GM23338 (cell line): ENCODE measurements around the gene RPGRIP1L. TPM values are rescaled to one million over a fixed set of nuclear protein-coding genes. Genes with fewer than 3 reads are reported as not detected.

Experiments
- ATAC-seq: fragments of 200-7000 bp; cut with Tn5 transposase; 3 replicates; pipeline ENCODE4 v1.9.1; 2020
- DNase-seq: peaks from one replicate; pipeline ENCODE4 v3.0.0-alpha.2; 2015; ENCODE audit warnings: low spot score
- H2AFZ ChIP-seq: fragments of 200-600 bp; sonication (generic); 2 replicates; pipeline ENCODE4 v1.8.0; 2016; ENCODE audit warnings: antibody characterized with exemption, mild to moderate bottlenecking, moderate library complexity
- H3F3A ChIP-seq: fragments of 200-600 bp; sonication (generic); replicated peaks from 2 replicates; pipeline ENCODE4 v1.8.0; 2017; ENCODE audit warnings: antibody characterized with exemption, mixed run types, low read depth
- H3K27ac ChIP-seq: fragments of 200-600 bp; sonication (generic); 2 replicates; pipeline ENCODE4 v1.6.1; 2016; ENCODE audit warnings: low read depth
- H3K27me3 ChIP-seq: fragments of 200-600 bp; sonication (generic); 2 replicates; pipeline ENCODE4 v1.8.0; 2016; ENCODE audit warnings: mild to moderate bottlenecking, mixed run types, moderate library complexity; ENCODE audit not compliant: insufficient read depth
- H3K36me3 ChIP-seq: fragments of 200-600 bp; sonication (generic); 2 replicates; pipeline ENCODE4 v1.8.0; 2016; ENCODE audit warnings: mild to moderate bottlenecking; ENCODE audit not compliant: insufficient read depth
- H3K4me1 ChIP-seq: fragments of 200-600 bp; sonication (generic); 2 replicates; pipeline ENCODE4 v1.8.0; 2016; ENCODE audit warnings: mild to moderate bottlenecking, moderate library complexity; ENCODE audit not compliant: insufficient read depth
- H3K4me2 ChIP-seq: fragments of 200-600 bp; sonication (generic); 2 replicates; pipeline ENCODE4 v1.7.1; 2017; ENCODE audit warnings: mixed run types
- H3K4me3 ChIP-seq: fragments of 200-600 bp; sonication (generic); 2 replicates; pipeline ENCODE4 v1.6.1; 2016; ENCODE audit warnings: mixed run types
- H3K79me2 ChIP-seq: fragments of 200-600 bp; sonication (generic); replicated peaks from 2 replicates; pipeline ENCODE4 v1.8.0; 2017; ENCODE audit warnings: mild to moderate bottlenecking; ENCODE audit not compliant: insufficient read depth
- H3K9me2 ChIP-seq: fragments of 200-600 bp; sonication (generic); 2 replicates; pipeline ENCODE4 v1.8.0; 2017; ENCODE audit not compliant: insufficient read depth
- H4K20me1 ChIP-seq: fragments of 200-600 bp; sonication (generic); replicated peaks from 2 replicates; pipeline ENCODE4 v1.8.0; 2017; ENCODE audit warnings: mild to moderate bottlenecking; ENCODE audit not compliant: insufficient read depth
- H3K27ac Mint-ChIP-seq: 2 replicates; pipeline ENCODE4 v1.8.0; 2020; ENCODE audit warnings: inconsistent platforms, mild to moderate bottlenecking, moderate library complexity, mixed read lengths
- H3K27me3 Mint-ChIP-seq: 3 replicates; pipeline ENCODE4 v1.8.0; 2022; ENCODE audit warnings: low read depth, mild to moderate bottlenecking, moderate library complexity, mixed read lengths, inconsistent platforms; ENCODE audit not compliant: insufficient read depth, poor library complexity
- H3K36me3 Mint-ChIP-seq: 3 replicates; pipeline ENCODE4 v1.8.0; 2021; ENCODE audit warnings: low read depth, mild to moderate bottlenecking, inconsistent platforms, moderate library complexity, mixed read lengths
- H3K4me1 Mint-ChIP-seq: 3 replicates; pipeline ENCODE4 v1.8.0; 2020; ENCODE audit warnings: mild to moderate bottlenecking, inconsistent platforms, mixed read lengths
- H3K4me3 Mint-ChIP-seq: 3 replicates; pipeline ENCODE4 v1.8.0; 2021; ENCODE audit warnings: moderate library complexity, mild to moderate bottlenecking, inconsistent platforms, mixed read lengths
- H3K9me3 Mint-ChIP-seq: 3 replicates; pipeline ENCODE4 v1.8.0; 2020; ENCODE audit warnings: moderate library complexity, mild to moderate bottlenecking, inconsistent platforms, mixed read lengths
- CREB1 ChIP-seq: fragments of 250-450 bp; sonication (Bioruptor Pico); IDR thresholded peaks from 2 replicates; pipeline ENCODE4 v1.5.0; 2020; ENCODE audit warnings: low read depth, mild to moderate bottlenecking, moderate library complexity
- CTCF ChIP-seq, 2 experiments: fragments of 200-600 bp in 1 of 2; sonication (generic) in 1 of 2; conservative IDR thresholded peaks; 2 replicates each; pipeline versions ENCODE4 v1.5.1 to v1.6.1; 2016 to 2017; ENCODE audit warnings: antibody characterized with exemption in 2 of 2, low read depth in 2 of 2, mild to moderate bottlenecking in 2 of 2, moderate library complexity in 1 of 2
- ETS1 ChIP-seq: IDR thresholded peaks from 2 replicates; pipeline ENCODE4 v1.6.1; 2016; ENCODE audit warnings: antibody characterized with exemption
- EZH2 ChIP-seq: fragments of 200-600 bp; sonication (generic); IDR thresholded peaks from one replicate; pipeline ENCODE4 v1.8.0; 2017; ENCODE audit warnings: antibody characterized with exemption, mild to moderate bottlenecking, low read depth; ENCODE audit not compliant: unreplicated experiment
- EZH2phosphoT487 ChIP-seq: fragments of 200-600 bp; sonication (generic); IDR thresholded peaks from one replicate; pipeline ENCODE4 v1.8.1; 2018; ENCODE audit warnings: antibody characterized with exemption; ENCODE audit not compliant: unreplicated experiment
- JUNB ChIP-seq: IDR thresholded peaks from one replicate; pipeline ENCODE4 v1.6.1; 2016; ENCODE audit warnings: antibody characterized with exemption; ENCODE audit not compliant: unreplicated experiment
- NANOG ChIP-seq: IDR thresholded peaks from 2 replicates; pipeline ENCODE4 v1.6.1; 2016; ENCODE audit warnings: antibody characterized with exemption, borderline replicate concordance
- POLR2AphosphoS5 ChIP-seq: IDR thresholded peaks from 2 replicates; pipeline ENCODE4 v1.6.1; 2016; ENCODE audit warnings: antibody characterized with exemption, low read depth
- STAT1 ChIP-seq: IDR thresholded peaks from one replicate; pipeline ENCODE4 v1.6.1; 2016; ENCODE audit warnings: antibody characterized with exemption; ENCODE audit not compliant: unreplicated experiment
- ZNF114 ChIP-seq: fragments of 250-450 bp; sonication (Bioruptor Pico); IDR thresholded peaks from 2 replicates; pipeline ENCODE4 v1.5.0; 2020; ENCODE audit warnings: mild to moderate bottlenecking, moderate library complexity
- ZNF331 ChIP-seq: fragments of 250-450 bp; sonication (Bioruptor Pico); IDR thresholded peaks from 2 replicates; pipeline ENCODE4 v1.5.0; 2020; ENCODE audit warnings: low read depth, mild to moderate bottlenecking, moderate library complexity
- ZNF462 ChIP-seq: fragments of 250-450 bp; sonication (Bioruptor Pico); IDR thresholded peaks from 2 replicates; pipeline ENCODE4 v1.5.0; 2020; ENCODE audit warnings: mild to moderate bottlenecking, moderate library complexity
- polyA plus RNA-seq: library from polyadenylated mRNA; unstranded; fragments of >200 nt; fragmentation: Nextera tagmentation; extraction: Ambion mirVana; gene quantifications from 2 replicates; pipeline ENCODE4 v1.2.1, GENCODE V29; 2016
- total RNA-seq: library from RNA; depleted of rRNA; stranded (reverse); fragments of >200 nt; shearing (Covaris generic); gene quantifications from 2 replicates; pipeline ENCODE4 v1.2.3, GENCODE V29; 2014
- TF ChIP-seq, protein P1 (sequence below): IDR thresholded peaks from one replicate; pipeline ENCODE4 v1.6.1; 2018; ENCODE audit warnings: antibody characterized with exemption; ENCODE audit not compliant: unreplicated experiment

Gene RPGRIP1L
- total and polyA plus RNA-seq, 2 experiments from 2014 or later = 11.4 to 21.3 TPM

- no peaks in the 10 kb centered on the region for H3K9me2 ChIP-seq
Observed at GRCh38 chr16:53681354-53681753, 22.3 kb downstream of the RPGRIP1L start.

More at GRCh38 chr16:53681354-53681753, 22.3 kb downstream of the RPGRIP1L start:
- H2AFZ ChIP-seq = no peak overlapping the region
- Mint-ChIP-seq H3K27ac (peak overlapping the region; percentile 56; the same call in 1 of the 2 replicates), H3K4me1 (peaks cover 12% of the 10 kb centered on the region; the same call in 2 of the 3 replicates), H3K9me3 (no peaks in the 10 kb centered on the region), H3K4me3 (no peak overlapping the region), H3K27me3 (no peaks in the 10 kb centered on the region), H3K36me3 (peaks cover 22% of the 10 kb centered on the region)
- no peaks in the 10 kb centered on the region for H3F3A ChIP-seq
- no peaks in the 10 kb centered on the region for H3K27me3 ChIP-seq
- no peak overlapping the region for H3K4me2 ChIP-seq
- no peaks in the 10 kb centered on the region; the same call in 1 of the 2 replicates for H3K36me3 ChIP-seq
- H3K4me3 ChIP-seq = no peak overlapping the region
- H3K4me1 ChIP-seq = peaks cover 13% of the 10 kb centered on the region; the same call in 1 of the 2 replicates
- DNase-seq = no peak
- TF ChIP-seq ZNF462 (CRISPR knock-in tag) (no peak), ZNF331 (CRISPR knock-in tag) (no peak), NANOG (no peak), CREB1 (CRISPR knock-in tag) (no peak), ZNF114 (CRISPR knock-in tag) (no peak), EZH2phosphoT487 (no peak), ETS1 (no peak), CTCF (conservative IDR thresholded peaks at IDR 0.05; ENCODE audit: low read depth in 2 of 2) (no peak), EZH2 (no peak), POLR2AphosphoS5 (no peak), JUNB (no peak), STAT1 (no peak)
- TF ChIP-seq, protein P1, sequence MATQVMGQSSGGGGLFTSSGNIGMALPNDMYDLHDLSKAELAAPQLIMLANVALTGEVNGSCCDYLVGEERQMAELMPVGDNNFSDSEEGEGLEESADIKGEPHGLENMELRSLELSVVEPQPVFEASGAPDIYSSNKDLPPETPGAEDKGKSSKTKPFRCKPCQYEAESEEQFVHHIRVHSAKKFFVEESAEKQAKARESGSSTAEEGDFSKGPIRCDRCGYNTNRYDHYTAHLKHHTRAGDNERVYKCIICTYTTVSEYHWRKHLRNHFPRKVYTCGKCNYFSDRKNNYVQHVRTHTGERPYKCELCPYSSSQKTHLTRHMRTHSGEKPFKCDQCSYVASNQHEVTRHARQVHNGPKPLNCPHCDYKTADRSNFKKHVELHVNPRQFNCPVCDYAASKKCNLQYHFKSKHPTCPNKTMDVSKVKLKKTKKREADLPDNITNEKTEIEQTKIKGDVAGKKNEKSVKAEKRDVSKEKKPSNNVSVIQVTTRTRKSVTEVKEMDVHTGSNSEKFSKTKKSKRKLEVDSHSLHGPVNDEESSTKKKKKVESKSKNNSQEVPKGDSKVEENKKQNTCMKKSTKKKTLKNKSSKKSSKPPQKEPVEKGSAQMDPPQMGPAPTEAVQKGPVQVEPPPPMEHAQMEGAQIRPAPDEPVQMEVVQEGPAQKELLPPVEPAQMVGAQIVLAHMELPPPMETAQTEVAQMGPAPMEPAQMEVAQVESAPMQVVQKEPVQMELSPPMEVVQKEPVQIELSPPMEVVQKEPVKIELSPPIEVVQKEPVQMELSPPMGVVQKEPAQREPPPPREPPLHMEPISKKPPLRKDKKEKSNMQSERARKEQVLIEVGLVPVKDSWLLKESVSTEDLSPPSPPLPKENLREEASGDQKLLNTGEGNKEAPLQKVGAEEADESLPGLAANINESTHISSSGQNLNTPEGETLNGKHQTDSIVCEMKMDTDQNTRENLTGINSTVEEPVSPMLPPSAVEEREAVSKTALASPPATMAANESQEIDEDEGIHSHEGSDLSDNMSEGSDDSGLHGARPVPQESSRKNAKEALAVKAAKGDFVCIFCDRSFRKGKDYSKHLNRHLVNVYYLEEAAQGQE = no peak
- no peaks in the 10 kb centered on the region for H4K20me1 ChIP-seq
- no peak overlapping the region for H3K27ac ChIP-seq
- no peak for ATAC-seq
- H3K79me2 ChIP-seq = no peaks in the 10 kb centered on the region
